Erythroblast (primary cell): Measurements from ENCODE around the gene TMX1.

Experiments used
- GATA1 ChIP-seq: IDR thresholded peaks from 2 replicates; pipeline ENCODE4 v1.6.1; 2011; ENCODE audit warnings: low read depth, mild to moderate bottlenecking, control low read depth, low read length, moderate library complexity
- POLR2A ChIP-seq: IDR thresholded peaks from 2 replicates; pipeline ENCODE4 v1.6.1; 2011; ENCODE audit warnings: mild to moderate bottlenecking, low read length

GRCh38 chr14:51240804-51241380, 845 bp downstream of the TMX1 start:
- TF ChIP-seq POLR2A, result no peak
- TF ChIP-seq GATA1, result no peak
